Cardiac septum (tissue), 1 donor: ENCODE data around the gene DNAI4. TPM values are rescaled to one million over a fixed set of nuclear protein-coding genes. Genes with fewer than 3 reads are reported as not detected.
"Not testable (repeated sequence)": the region's sequence is repeated elsewhere in the genome, so short reads cannot be mapped to it uniquely, and the experiment has no call there.

Experiments used
- DNase-seq: peaks from one replicate; pipeline ENCODE4 v3.0.0-alpha.2; 2020; ENCODE audit warnings: low spot score
- intact Hi-C: fragments of 100-400 bp; cut with DNase I; formaldehyde crosslinking; loops from one replicate; pipeline ENCODE4 v1.14.0; 2022
- total RNA-seq: library from RNA; stranded (reverse); fragmentation: NEBNext Ultra II Directional; extraction: Animal tissue kit (Norgen Biotek cat#: 25700); gene quantifications from one replicate; pipeline ENCODE4 v1.2.1, GENCODE V29; 2021
- donor health status: DM: no; HTN: no; CAD: no.

The DNAI4 gene
- total RNA-seq, 1 donor from 2014 or later = 10.9 TPM

- DNase-seq = no peak
- intact Hi-C loops = no loop called here
Measured at GRCh38 chr1:66853379-66853778, 71.3 kb downstream of the DNAI4 start.

DNA sequence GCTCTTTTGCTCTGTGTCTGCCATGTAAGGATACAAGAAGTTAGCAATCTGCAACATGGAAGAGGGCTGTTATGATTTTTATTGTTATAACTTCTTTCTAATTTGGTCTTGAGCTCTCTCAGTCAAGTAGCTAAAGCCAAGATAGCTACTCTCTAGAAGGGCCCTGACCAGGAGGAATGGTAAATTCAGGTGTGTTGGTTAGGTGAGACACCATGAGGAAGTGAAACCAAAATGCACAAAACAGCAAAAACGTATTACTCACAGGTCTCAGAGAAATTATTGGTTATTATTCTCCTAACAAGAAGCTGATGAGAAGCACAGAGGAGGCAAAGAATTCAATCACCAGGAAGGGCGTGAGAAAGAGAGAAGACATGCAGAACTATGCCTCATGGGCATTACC is 71.8 kb downstream of the DNAI4 start:
- no peak for DNase-seq
- intact Hi-C loops = no loop called here

- intact Hi-C loops = no loop called here
- DNase-seq = no peak
Measured at GRCh38 chr1:66850989-66851388, 73.7 kb downstream of the DNAI4 start.

DNA sequence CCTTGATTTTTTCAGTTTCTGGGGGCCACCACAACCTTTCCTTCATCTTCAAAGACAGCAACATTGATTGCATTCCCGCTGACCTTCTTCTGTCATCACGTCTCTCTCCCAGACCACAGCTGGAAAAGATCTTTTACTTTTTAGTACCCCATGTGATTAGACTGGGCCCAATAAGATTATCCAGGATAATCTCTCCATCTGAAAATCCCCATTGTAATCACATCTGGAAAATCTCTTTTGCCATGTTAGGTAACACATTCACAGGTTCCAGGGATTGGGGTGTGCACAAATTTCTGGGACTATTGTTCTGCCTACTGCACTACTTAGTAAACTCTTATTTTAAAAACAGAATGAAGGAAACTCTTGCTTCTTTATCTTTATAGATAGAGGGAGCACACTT is 76.5 kb downstream of the DNAI4 start:
- DNase-seq = no peak
- intact Hi-C loops = no loop called here

DNA sequence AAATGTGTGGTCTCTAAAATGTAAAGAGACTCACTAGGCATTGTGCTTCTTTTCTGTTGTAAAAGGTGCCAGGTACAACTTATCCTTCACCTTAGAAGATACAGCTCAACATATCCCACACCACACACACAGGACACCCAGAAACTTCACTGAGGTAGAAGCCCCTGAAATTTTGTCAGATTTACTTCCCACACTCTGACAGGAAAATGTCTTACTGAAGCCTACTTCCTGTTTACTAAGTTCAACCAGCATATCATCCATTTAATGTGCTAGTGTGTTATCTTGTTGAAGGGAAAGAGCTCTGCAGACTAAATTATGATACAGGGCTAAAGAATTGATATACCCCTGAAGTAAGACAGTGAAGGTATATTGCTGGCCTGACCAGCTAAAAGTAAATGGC is 83.7 kb downstream of the DNAI4 start:
- intact Hi-C loops = no loop called here
- DNase-seq = no peak

- intact Hi-C loops = no loop called here
- DNase-seq = no peak
Measured at GRCh38 chr1:66834926-66835325, 89.7 kb downstream of the DNAI4 start.

DNA sequence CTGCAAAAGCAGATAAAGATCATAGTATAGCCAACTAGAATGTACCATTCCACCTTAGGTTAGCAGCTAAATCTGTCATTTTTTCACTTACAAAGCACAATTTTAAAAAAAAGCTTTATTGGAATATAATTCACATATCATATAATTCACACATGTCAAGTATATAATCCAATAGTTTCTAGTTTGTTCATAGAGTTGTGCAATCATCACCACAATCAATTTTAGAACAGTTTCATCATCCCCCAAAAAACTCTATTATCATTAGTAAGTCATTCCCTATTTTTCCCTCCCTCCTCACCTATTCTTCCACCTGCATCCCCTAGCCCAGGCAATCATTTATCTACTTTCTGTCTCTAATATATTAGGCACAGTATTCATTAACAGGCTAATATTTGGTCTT is 91.5 kb downstream of the DNAI4 start:
- DNase-seq = no peak
- intact Hi-C loops = no loop called here

DNA sequence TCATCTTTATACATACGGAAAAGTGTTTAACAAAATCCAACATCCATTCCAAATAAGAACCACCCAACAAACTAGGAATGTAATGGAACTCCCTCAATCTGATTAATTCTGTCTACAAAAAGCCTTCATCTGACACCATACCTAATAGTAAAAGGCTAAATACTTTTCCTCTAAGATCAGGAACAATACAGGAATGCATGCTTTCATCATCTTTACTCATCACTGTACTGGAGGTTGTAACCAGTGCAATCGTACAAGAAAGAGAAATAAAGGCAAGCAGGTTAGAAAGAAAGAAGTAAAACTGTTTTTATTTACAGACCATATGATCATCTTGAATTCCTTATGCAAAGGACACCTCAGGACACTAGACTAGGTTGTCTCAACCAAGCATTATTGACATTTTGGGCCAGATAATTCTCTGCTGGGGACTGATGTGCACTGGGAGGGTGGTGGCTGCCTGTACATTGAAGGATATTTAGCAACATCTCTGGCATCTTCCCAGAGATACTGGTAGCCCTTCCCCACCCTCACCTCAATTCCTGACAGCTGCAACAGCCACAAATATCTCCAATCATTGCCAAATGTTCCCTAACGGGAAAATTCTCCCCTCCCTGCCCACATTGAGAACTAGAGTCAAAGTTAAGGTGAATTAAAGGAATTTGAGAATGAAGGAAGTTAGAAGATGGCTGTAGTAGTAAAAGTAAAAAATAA is 93.0 kb downstream of the DNAI4 start:
- DNase-seq = no peak
- intact Hi-C loops = no loop called here

- no peak for DNase-seq
- intact Hi-C loops = no loop called here
Measured at GRCh38 chr1:66824771-66825170, 99.9 kb downstream of the DNAI4 start.

- intact Hi-C loops = no loop called here
- no peak for DNase-seq
Measured at GRCh38 chr1:66809736-66810326, 114.8 kb downstream of the DNAI4 start.

- DNase-seq = no peak
- intact Hi-C loops = no loop called here
Measured at GRCh38 chr1:66809245-66809644, 115.4 kb downstream of the DNAI4 start.

- DNase-seq, intact Hi-C loops: not testable (repeated sequence)
Measured at GRCh38 chr1:66795839-66796238, 128.8 kb downstream of the DNAI4 start.

DNA sequence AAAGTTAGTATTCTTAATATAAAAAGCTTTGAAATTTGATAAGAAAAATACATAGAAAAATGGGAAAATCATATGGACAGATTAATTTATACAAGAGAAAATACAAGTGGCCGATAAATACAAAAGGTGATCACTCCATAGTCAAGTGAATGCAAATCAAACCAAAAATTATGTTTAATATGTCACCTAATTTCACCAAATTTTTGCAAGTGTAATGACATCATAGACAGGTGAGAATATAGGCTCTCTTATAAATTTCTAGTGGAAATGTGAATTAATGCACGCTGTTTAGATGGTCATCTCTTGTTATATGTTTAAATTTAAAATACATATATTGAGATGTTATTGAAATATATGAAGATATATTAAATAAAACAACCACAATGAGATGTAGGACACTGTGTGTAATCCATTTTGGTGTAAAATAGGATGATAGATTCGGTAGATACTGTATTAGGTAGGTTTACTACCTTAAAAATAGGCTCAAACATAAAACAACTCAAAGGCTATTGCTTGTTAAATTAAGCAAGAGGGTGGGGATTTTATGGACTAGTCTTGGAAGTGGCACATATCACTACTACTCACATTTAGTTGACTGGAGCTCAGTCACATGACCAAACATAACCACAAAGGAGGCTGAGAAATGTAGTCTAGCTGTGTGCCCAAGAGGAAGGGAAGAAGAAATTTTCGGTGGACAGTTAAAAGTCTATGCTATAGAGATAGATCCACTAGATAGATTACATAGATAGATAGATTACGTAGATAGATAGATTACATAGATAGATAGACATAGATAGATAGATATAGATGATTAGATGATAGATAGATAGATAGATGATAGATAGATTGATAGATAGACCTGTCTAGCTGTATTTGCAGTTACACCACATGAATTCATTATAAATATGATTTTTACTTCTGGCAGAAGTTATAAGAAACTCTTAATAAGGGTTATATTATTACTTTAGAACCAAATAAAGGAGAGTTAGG is 132.7 kb downstream of the DNAI4 start:
- intact Hi-C loops = no loop called here
- no peak for DNase-seq

GRCh38 chr1:66788231-66788939 is 136.3 kb downstream of the DNAI4 start:
- DNase-seq = no peak
- intact Hi-C loops = no loop called here

GRCh38 chr1:66787641-66788040 is 137.0 kb downstream of the DNAI4 start:
- intact Hi-C loops = no loop called here
- no peak for DNase-seq

- DNase-seq, intact Hi-C loops: not testable (repeated sequence)
Measured at GRCh38 chr1:66785800-66786199, 138.9 kb downstream of the DNAI4 start.

- DNase-seq = no peak
- intact Hi-C loops = no loop called here
Measured at GRCh38 chr1:66779475-66780078, 145.1 kb downstream of the DNAI4 start.

GRCh38 chr1:66778969-66779368 is 145.7 kb downstream of the DNAI4 start:
- DNase-seq = no peak
- intact Hi-C loops = no loop called here

- intact Hi-C loops = no loop called here
- no peak for DNase-seq
Measured at GRCh38 chr1:66778266-66778665, 146.4 kb downstream of the DNAI4 start.
